GM12878 (cell line): ENCODE measurements around the gene CEP128. TPM values are rescaled to one million over a fixed set of nuclear protein-coding genes. Genes with fewer than 3 reads are reported as not detected.

Experiments used
- ATAC-seq: fragments of 200-7000 bp; cut with Tn5 transposase; 3 replicates; pipeline ENCODE4 v1.9.1; 2020; ENCODE audit warnings: mild to moderate bottlenecking, moderate library complexity
- BruUV-seq: library from RNA; stranded (reverse); fragments of 400-500 nt; replicated peaks from 2 replicates; lab custom pipeline; 2021; lab: Mats Ljungman, UMichigan
- CTCF ChIA-PET: fragments of 300-600 bp; sonication (Branson Sonifier 250); formaldehyde crosslinking; extraction: SDS; loops from one replicate; lab custom pipeline; 2021; ENCODE audit warnings: inconsistent platforms; lab: Yijun Ruan, JAX
- POLR2A ChIA-PET: fragments of 350-600 bp; formaldehyde crosslinking; extraction: SDS; loops from one replicate; lab custom pipeline; 2021; ENCODE audit warnings: inconsistent platforms; lab: Charles Lee
- RAD21 ChIA-PET: fragments of 300-600 bp; sonication (Branson Sonifier 250); formaldehyde crosslinking; loops from one replicate; lab custom pipeline; 2023; ENCODE audit warnings: antibody characterized with exemption; ENCODE audit not compliant: unreplicated experiment; lab: Charles Lee
- SMC1A ChIA-PET: fragments of 300-600 bp; sonication (Branson Sonifier 250); formaldehyde crosslinking; loops from one replicate; lab custom pipeline; 2023; ENCODE audit not compliant: unreplicated experiment, uncharacterized antibody; lab: Charles Lee
- DNase-seq: peaks from one replicate; pipeline ENCODE4 v3.0.0-alpha.2; 2011; ENCODE audit warnings: low read depth, low spot score
- FAIRE-seq: peaks from 3 replicates; lab custom pipeline; 2011; peaks lifted over from hg19 to GRCh38; lab: Jason Lieb, UNC
- H2AFZ ChIP-seq: 2 replicates; pipeline ENCODE4 v1.6.0; 2011; ENCODE audit warnings: low read depth, low read length, control low read depth; ENCODE audit not compliant: control insufficient read depth
- H3K27ac ChIP-seq: 2 replicates; pipeline ENCODE4 v1.5.1; 2011; ENCODE audit warnings: control low read depth; ENCODE audit not compliant: control insufficient read depth, insufficient read depth
- H3K27me3 ChIP-seq, 2 experiments: replicated peaks in 1 of 2; 2 replicates each; pipeline versions ENCODE4 v1.6.0 to v1.6.1; 2011; ENCODE audit warnings: low read length in 1 of 2; ENCODE audit not compliant: control insufficient read depth in 2 of 2, insufficient read depth in 2 of 2
- H3K36me3 ChIP-seq, 2 experiments: 2 replicates each; pipeline ENCODE4 v1.5.1; 2011; ENCODE audit warnings: low read length in 1 of 2; ENCODE audit not compliant: control insufficient read depth in 2 of 2, insufficient read depth in 2 of 2
- H3K4me1 ChIP-seq: 2 replicates; pipeline ENCODE4 v1.6.1; 2011; ENCODE audit warnings: mild to moderate bottlenecking, low read length, moderate library complexity, mixed read lengths; ENCODE audit not compliant: control insufficient read depth, insufficient read depth
- H3K4me2 ChIP-seq: 2 replicates; pipeline ENCODE4 v1.6.0; 2011; ENCODE audit warnings: control low read depth; ENCODE audit not compliant: control insufficient read depth, insufficient read depth
- H3K4me3 ChIP-seq: fragments of 200-600 bp; sonication (generic); 2 replicates; pipeline ENCODE4 v1.5.1; 2016
- H3K79me2 ChIP-seq: 2 replicates; pipeline ENCODE4 v1.6.0; 2011; ENCODE audit warnings: low read length; ENCODE audit not compliant: control insufficient read depth, insufficient read depth
- H3K9ac ChIP-seq: 2 replicates; pipeline ENCODE4 v1.8.0; 2011; ENCODE audit warnings: low read length, control low read depth, mixed read lengths; ENCODE audit not compliant: control insufficient read depth, insufficient read depth
- H3K9me3 ChIP-seq: replicated peaks from 3 replicates; pipeline ENCODE4 v1.5.1; 2011; ENCODE audit warnings: mild to moderate bottlenecking, low read length; ENCODE audit not compliant: control insufficient read depth, insufficient read depth
- H4K20me1 ChIP-seq: 2 replicates; pipeline ENCODE4 v1.6.0; 2011; ENCODE audit not compliant: control insufficient read depth, insufficient read depth
- PAX5 ChIP-seq: IDR thresholded peaks from 2 replicates; pipeline ENCODE4 v1.6.1; 2011; ENCODE audit warnings: low read depth, low read length, borderline replicate concordance
- STAT1 ChIP-seq: fragments of 450-650 bp; conservative IDR thresholded peaks from 2 replicates; pipeline ENCODE4 v1.6.1; 2014; ENCODE audit warnings: antibody characterized with exemption, mild to moderate bottlenecking
- SUZ12 ChIP-seq: fragments of 200-600 bp; sonication (generic); IDR thresholded peaks from one replicate; pipeline ENCODE4 v1.6.1; 2018; ENCODE audit warnings: antibody characterized with exemption, mild to moderate bottlenecking; ENCODE audit not compliant: unreplicated experiment
- ZNF687 ChIP-seq: fragments of 450-650 bp; IDR thresholded peaks from 2 replicates; pipeline ENCODE4 v1.6.1; 2017; ENCODE audit warnings: mild to moderate bottlenecking, moderate library complexity
- WGBS: methylation state at CpG from one replicate; pipeline ENCODE4 v1.1.6; 2016; ENCODE audit warnings: low lambda C conversion rate; ENCODE audit not compliant: insufficient replicate concordance, insufficient coverage; ENCODE audit errors: missing lambda C conversion rate; 5-methylcytosine and 5-hydroxymethylcytosine counted together
- in situ Hi-C: fragments of 300-500 bp; cut with MboI; formaldehyde crosslinking; loops from 9 replicates; pipeline ENCODE4 v1.14.3; 2018; ENCODE audit warnings: mixed read lengths
- intact Hi-C: fragments of 100-400 bp; cut with micrococcal nuclease; formaldehyde crosslinking; loops from one replicate; pipeline ENCODE4 v1.14.2; 2022; ENCODE audit not compliant: unreplicated experiment
- polyA plus RNA-seq, 11 experiments: library from polyadenylated mRNA; depleted of rRNA in 4 of 11; unstranded in 6 of 11; stranded (reverse) in 5 of 11; fragments of >200 nt; fragmentation: Nextera tagmentation in 4 of 11; fragmentation: Illumina TruSeq in 1 of 11; extraction: Ambion mirVana in 4 of 11; extraction: Trizol in 1 of 11; gene quantifications; 1 replicate in 1 of 11; 2 replicates in 10 of 11; pipeline versions ENCODE4 v1.2.1 to v1.2.3, GENCODE V29; 2011 to 2016; ENCODE audit warnings: inconsistent platforms in 2 of 11, missing spikeins in 2 of 11, low read depth in 1 of 11
- total RNA-seq, 4 experiments: library from RNA; depleted of rRNA in 3 of 4; stranded (reverse); fragments of >200 nt in 3 of 4; fragmentation: Illumina TruSeq in 1 of 4; extraction: Trizol in 1 of 4; gene quantifications; 2 replicates each; pipeline versions ENCODE4 v1.2.1 to v1.2.3, GENCODE V29; 2013 to 2021

Gene CEP128
- total and polyA plus RNA-seq, 10 of the 15 experiments (the other 5 are each of a cell fraction or from before 2014, with no cell fraction given): 1.1 to 6.7 (median 3.4) TPM

GRCh38 chr14:80958939-80959338 lies 17.4 kb upstream of the CEP128 start:
- no peak overlapping the region for H3K4me3 ChIP-seq
- intact Hi-C loops: loop anchor here (1.0 to 2.0 kb wide), 3 partner anchors 28 to 260 kb away; no protein-coding TSS in a partner anchor
- no peaks in the 10 kb centered on the region; the same call in 2 of the 3 replicates for H3K9me3 ChIP-seq
- POLR2A ChIA-PET: interaction anchor here (1.7 kb wide), 1 partner anchor 29 kb away, joined by 3 read pairs; no protein-coding TSS in a partner anchor
- peaks cover 0 to 5% of the 10 kb centered on the region in 2 experiments; a peak in 2 of 4 replicates for H3K27me3 ChIP-seq
- TF ChIP-seq STAT1: no peak
- no peak for TF ChIP-seq PAX5
- no peak for TF ChIP-seq SUZ12
- no peak for TF ChIP-seq ZNF687
- FAIRE-seq: no peak
- peak overlapping the region; percentile 60 for H3K4me2 ChIP-seq
- in situ Hi-C loops: loop anchor here (5.0 kb wide), 2 partner anchors 203 to 508 kb away; no protein-coding TSS in a partner anchor
- H3K4me1 ChIP-seq: peaks cover 18% of the 10 kb centered on the region
- H2AFZ ChIP-seq: no peak overlapping the region
- H3K79me2 ChIP-seq: no peaks in the 10 kb centered on the region
- SMC1A ChIA-PET: interaction anchor here (1.3 to 2.9 kb wide), 4 partner anchors 10 to 31 kb away, joined by 5 to 24 read pairs (median 8); no protein-coding TSS in a partner anchor
- H3K27ac ChIP-seq: no peak overlapping the region
- RAD21 ChIA-PET: interaction anchor here (0.6 to 6.9 kb wide), 4 partner anchors 28 to 222 kb away, joined by 3 to 64 read pairs (median 5); no protein-coding TSS in a partner anchor
- no peak overlapping the region for H3K9ac ChIP-seq
- no peak for DNase-seq
- H3K36me3 ChIP-seq: no peaks in the 10 kb centered on the region
- CTCF ChIA-PET: interaction anchor here (1.0 to 11.6 kb wide), 5 partner anchors 15 to 212 kb away, joined by 3 to 178 read pairs (median 4); no protein-coding TSS in a partner anchor
- no peak for ATAC-seq
- 73% methylated on average over 3 of the region's 3 CpGs for WGBS
- TSS peak; percentile 85 for BruUV-seq
- H4K20me1 ChIP-seq: no peaks in the 10 kb centered on the region
